ENCODE data around the gene QPRT. TPM values are rescaled to one million over a fixed set of nuclear protein-coding genes. Genes with fewer than 3 reads are reported as not detected.

Gene QPRT
- total and polyA plus RNA-seq, 2 of the 13 experiments (the other 11 are each of a cell fraction or from before 2014, with no cell fraction given): 130 to 218 TPM

GRCh38 chr16:29664091-29664921, 14.7 kb upstream of the QPRT start (continued):
- TF ChIP-seq ZHX2 (IDR thresholded peaks at IDR 0.05; ENCODE audit: low read depth) (no peak), ZHX2 (CRISPR knock-in tag; IDR thresholded peaks at IDR 0.05; ENCODE audit: borderline replicate concordance) (no peak), SP4 (CRISPR knock-in tag; IDR thresholded peaks at IDR 0.05) (no peak), DZIP1 (CRISPR knock-in tag; IDR thresholded peaks at IDR 0.05) (no peak), YEATS2 (CRISPR knock-in tag; IDR thresholded peaks at IDR 0.05; ENCODE audit: borderline replicate concordance) (no peak), ZNF777 (CRISPR knock-in tag; IDR thresholded peaks at IDR 0.05) (no peak), NFAT5 (CRISPR knock-in tag; IDR thresholded peaks at IDR 0.05) (0 out of 2 replicates have a peak, but pooled peaks have one; percentile 27), E2F1 (CRISPR knock-in tag; IDR thresholded peaks at IDR 0.05) (no peak), ZNF281 (CRISPR knock-in tag; IDR thresholded peaks at IDR 0.05; ENCODE audit: borderline replicate concordance) (no peak)
